B cell (primary cell): ENCODE results near the gene PDLIM5. TPM values are rescaled to one million over a fixed set of nuclear protein-coding genes. Genes with fewer than 3 reads are reported as not detected.

Experiments
- ATAC-seq: fragments of 200-7000 bp; cut with Tn5 transposase; one replicate; pipeline ENCODE4 v1.10.0; 2021; ENCODE audit warnings: low read depth, mild to moderate bottlenecking, moderate number of reproducible peaks, moderate library complexity
- CTCF ChIA-PET: fragments of 350-600 bp; sonication (Branson Sonifier 250); formaldehyde crosslinking; loops from one replicate; lab custom pipeline; 2021; ENCODE audit warnings: antibody characterized with exemption, inconsistent platforms; lab: Charles Lee
- POLR2A ChIA-PET: fragments of 350-600 bp; sonication (Branson Sonifier 250); formaldehyde crosslinking; loops from one replicate; lab custom pipeline; 2021; ENCODE audit warnings: antibody characterized with exemption; lab: Charles Lee
- DNase-seq: peaks from one replicate; pipeline ENCODE4 v3.0.0; 2013
- H2AFZ ChIP-seq: 2 replicates; pipeline ENCODE4 v1.6.1; 2012; ENCODE audit warnings: mild to moderate bottlenecking, low read depth, low read length; ENCODE audit not compliant: insufficient read depth, poor library complexity, severe bottlenecking
- H3K27ac ChIP-seq, 2 donors: 1 replicate in 1 of 2; 2 replicates in 1 of 2; pipeline ENCODE4 v1.5.1; 2012 to 2013; ENCODE audit warnings: low read length in 2 of 2, mild to moderate bottlenecking in 2 of 2, moderate library complexity in 1 of 2
- H3K27me3 ChIP-seq, 4 experiments: fragments of 200-600 bp in 1 of 4; sonication (generic) in 1 of 4; replicated peaks in 1 of 4; 1 replicate in 2 of 4; 2 replicates in 2 of 4; pipeline versions ENCODE4 v1.6.1 to v1.7.0; 2013 to 2016; ENCODE audit warnings: low read length in 3 of 4, mild to moderate bottlenecking in 2 of 4, mixed read lengths in 1 of 4, moderate library complexity in 1 of 4; ENCODE audit not compliant: insufficient read depth in 4 of 4, control insufficient read depth in 3 of 4; ENCODE audit errors: control extremely low read depth in 1 of 4
- H3K36me3 ChIP-seq, 2 experiments: replicated peaks in 1 of 2; 1 replicate in 1 of 2; 2 replicates in 1 of 2; pipeline versions ENCODE4 v1.6.1 to v1.7.1; 2013; ENCODE audit warnings: low read length in 1 of 2; ENCODE audit not compliant: insufficient read depth in 2 of 2, control insufficient read depth in 1 of 2; ENCODE audit errors: control extremely low read depth in 1 of 2, extremely low read depth in 1 of 2
- H3K4me1 ChIP-seq, 2 donors: fragments of 200-600 bp in 1 of 2; sonication (generic) in 1 of 2; 1 replicate in 1 of 2; 2 replicates in 1 of 2; pipeline versions ENCODE4 v1.5.1 to v1.6.1; 2013 to 2017; ENCODE audit warnings: low read length in 2 of 2; ENCODE audit not compliant: control insufficient read depth in 2 of 2, insufficient read depth in 2 of 2
- H3K4me2 ChIP-seq: replicated peaks from 2 replicates; pipeline ENCODE3; 2012; ENCODE audit warnings: mild to moderate bottlenecking, low read depth, low read length; ENCODE audit not compliant: poor library complexity, severe bottlenecking
- H3K4me3 ChIP-seq, 5 experiments: fragments of 200-600 bp in 1 of 5; sonication (generic) in 1 of 5; 1 replicate in 3 of 5; 2 replicates in 2 of 5; pipeline versions ENCODE4 v1.5.1 to v1.7.0; 2011 to 2016; ENCODE audit warnings: low read length in 4 of 5, mild to moderate bottlenecking in 4 of 5, low read depth in 2 of 5, control low read depth in 1 of 5, moderate library complexity in 1 of 5; ENCODE audit not compliant: insufficient read depth in 1 of 5; ENCODE audit errors: control extremely low read depth in 1 of 5, extremely low read depth in 1 of 5
- H3K79me2 ChIP-seq: fragments of 200-600 bp; sonication (generic); one replicate; pipeline ENCODE4 v1.6.0; 2016; ENCODE audit warnings: low read length; ENCODE audit not compliant: control insufficient read depth, insufficient read depth
- H3K9ac ChIP-seq: fragments of 200-600 bp; sonication (generic); 2 replicates; pipeline ENCODE4 v1.6.1; 2017; ENCODE audit warnings: mild to moderate bottlenecking, low read length, moderate library complexity
- H3K9me3 ChIP-seq, 3 donors: one replicate each; pipeline versions ENCODE4 v1.6.1 to v1.7.1; 2013; ENCODE audit warnings: low read length in 2 of 3; ENCODE audit not compliant: control insufficient read depth in 2 of 3, insufficient read depth in 1 of 3; ENCODE audit errors: control extremely low read depth in 1 of 3
- H4K20me1 ChIP-seq: 2 replicates; pipeline ENCODE4 v1.6.0; 2012; ENCODE audit warnings: mild to moderate bottlenecking, low read length; ENCODE audit not compliant: insufficient read depth, control insufficient read depth, poor library complexity, severe bottlenecking
- H3K27ac Mint-ChIP-seq: one replicate; pipeline ENCODE4 v1.8.0; 2021; ENCODE audit warnings: mixed read lengths
- H3K27me3 Mint-ChIP-seq: one replicate; pipeline ENCODE4 v1.8.0; 2021; ENCODE audit warnings: mixed read lengths
- H3K4me1 Mint-ChIP-seq: one replicate; pipeline ENCODE4 v1.8.0; 2021; ENCODE audit warnings: mixed read lengths
- H3K4me3 Mint-ChIP-seq: one replicate; pipeline ENCODE4 v1.8.0; 2021; ENCODE audit warnings: mixed read lengths
- H3K9me3 Mint-ChIP-seq: one replicate; pipeline ENCODE4 v1.8.0; 2022; ENCODE audit warnings: mixed read lengths; ENCODE audit not compliant: insufficient read depth
- EZH2 ChIP-seq: IDR thresholded peaks from 2 replicates; pipeline ENCODE4 v1.6.1; 2012; ENCODE audit warnings: borderline replicate concordance, low read depth, mild to moderate bottlenecking, moderate library complexity, low read length; ENCODE audit not compliant: insufficient read depth, poor library complexity, severe bottlenecking
- WGBS: methylation state at CpG from one replicate; pipeline ENCODE4 v1.1.5; 2013; ENCODE audit warnings: missing lambda C conversion rate; ENCODE audit not compliant: insufficient coverage; 5-methylcytosine and 5-hydroxymethylcytosine counted together
- intact Hi-C: fragments of 100-400 bp; cut with micrococcal nuclease; formaldehyde crosslinking; loops from one replicate; pipeline ENCODE4 v1.10.0; 2022
- polyA plus RNA-seq: library from polyadenylated mRNA; depleted of rRNA; stranded (reverse); fragments of >200 nt; gene quantifications from 2 replicates; pipeline ENCODE4 v1.2.3, GENCODE V29; 2012
- total RNA-seq, 2 donors: library from RNA; stranded (reverse); fragments of 120-200 nt in 1 of 2; gene quantifications; 1 replicate in 1 of 2; 2 replicates in 1 of 2; pipeline versions ENCODE4 v1.2.3 to v1.2.4, GENCODE V29; 2013 to 2022
- TF ChIP-seq, protein P1 (sequence below): fragments of 200-600 bp; IDR thresholded peaks from one replicate; pipeline ENCODE4 v1.8.0; 2022; ENCODE audit warnings: antibody characterized with exemption, mild to moderate bottlenecking

Gene PDLIM5
- total and polyA plus RNA-seq, 2 donors (not counting 1 experiment from before 2014, with no cell fraction given) = 24.0 to 30.2 TPM

DNA sequence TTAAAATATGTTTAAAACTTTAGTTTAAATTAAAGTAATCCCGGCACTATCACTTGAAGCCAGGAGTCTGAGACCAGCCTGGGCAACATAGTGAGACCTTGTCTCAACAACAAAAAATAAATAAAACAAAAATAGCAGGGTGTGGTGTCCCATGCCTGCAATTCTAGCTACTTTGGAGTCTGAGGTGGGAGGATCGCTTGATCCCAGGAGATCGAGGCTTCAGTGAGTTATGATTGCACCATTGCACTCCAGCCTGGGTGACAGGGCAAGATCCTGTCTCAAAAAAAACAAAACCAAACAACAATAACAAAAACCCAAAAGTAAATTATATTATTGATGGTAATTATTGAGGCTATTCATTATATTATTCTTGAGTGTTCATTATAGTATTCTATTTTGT, 9.9 kb upstream of the PDLIM5 start:
- H3K27ac Mint-ChIP-seq = no peak overlapping the region
- no peak overlapping the region for H3K27ac ChIP-seq
- intact Hi-C loops = no loop called here
- DNase-seq (no peak), ATAC-seq (no peak)
- peaks cover 17% of the 10 kb centered on the region for H3K27me3 Mint-ChIP-seq
- H3K9ac ChIP-seq = no peak overlapping the region
- H3K79me2 ChIP-seq = no peaks in the 10 kb centered on the region
- H3K9me3 ChIP-seq = no peaks in the 10 kb centered on the region
- no peak overlapping the region for H2AFZ ChIP-seq
- H3K27me3 ChIP-seq = peaks cover 0 to 3% (median 1%) of the 10 kb centered on the region in 4 experiments
- no peaks in the 10 kb centered on the region for H3K36me3 ChIP-seq
- no peak overlapping the region for H3K4me3 ChIP-seq
- no peaks in the 10 kb centered on the region for H3K9me3 Mint-ChIP-seq
- WGBS = no CpG with 5 or more reads among the region's 3 CpGs
- H3K4me2 ChIP-seq = no peak overlapping the region
- ChIA-PET POLR2A (no interaction called here), CTCF (no interaction called here)
- TF ChIP-seq EZH2 = no peak
- TF ChIP-seq, protein P1, sequence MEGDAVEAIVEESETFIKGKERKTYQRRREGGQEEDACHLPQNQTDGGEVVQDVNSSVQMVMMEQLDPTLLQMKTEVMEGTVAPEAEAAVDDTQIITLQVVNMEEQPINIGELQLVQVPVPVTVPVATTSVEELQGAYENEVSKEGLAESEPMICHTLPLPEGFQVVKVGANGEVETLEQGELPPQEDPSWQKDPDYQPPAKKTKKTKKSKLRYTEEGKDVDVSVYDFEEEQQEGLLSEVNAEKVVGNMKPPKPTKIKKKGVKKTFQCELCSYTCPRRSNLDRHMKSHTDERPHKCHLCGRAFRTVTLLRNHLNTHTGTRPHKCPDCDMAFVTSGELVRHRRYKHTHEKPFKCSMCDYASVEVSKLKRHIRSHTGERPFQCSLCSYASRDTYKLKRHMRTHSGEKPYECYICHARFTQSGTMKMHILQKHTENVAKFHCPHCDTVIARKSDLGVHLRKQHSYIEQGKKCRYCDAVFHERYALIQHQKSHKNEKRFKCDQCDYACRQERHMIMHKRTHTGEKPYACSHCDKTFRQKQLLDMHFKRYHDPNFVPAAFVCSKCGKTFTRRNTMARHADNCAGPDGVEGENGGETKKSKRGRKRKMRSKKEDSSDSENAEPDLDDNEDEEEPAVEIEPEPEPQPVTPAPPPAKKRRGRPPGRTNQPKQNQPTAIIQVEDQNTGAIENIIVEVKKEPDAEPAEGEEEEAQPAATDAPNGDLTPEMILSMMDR = no peak
- no peak overlapping the region for H3K4me3 Mint-ChIP-seq
- no peaks in the 10 kb centered on the region for H4K20me1 ChIP-seq
- no peaks in the 10 kb centered on the region for H3K4me1 ChIP-seq
- H3K4me1 Mint-ChIP-seq = no peaks in the 10 kb centered on the region

DNA sequence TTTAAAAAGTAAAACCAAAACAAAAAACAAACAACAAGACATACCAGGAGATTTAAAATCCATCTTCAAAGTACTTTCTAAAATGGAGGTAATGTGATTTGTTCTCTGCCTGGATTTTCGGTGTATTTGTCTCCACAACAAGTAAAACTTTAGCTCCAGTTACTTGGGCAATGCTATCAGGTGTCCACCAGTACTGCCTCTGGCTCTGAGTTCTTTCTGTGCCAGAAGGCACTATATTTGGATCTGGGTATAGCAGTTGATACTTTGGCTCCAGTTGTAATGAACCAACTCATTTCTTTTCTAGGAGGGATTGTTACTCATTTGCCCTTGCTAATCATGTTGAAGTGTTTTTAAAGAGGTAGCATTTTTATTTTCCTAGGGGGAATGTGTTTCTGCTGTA, 9.5 kb upstream of the PDLIM5 start:
- Histone ChIP-seq H3K36me3 (no peaks in the 10 kb centered on the region), H3K27me3 (peaks cover 0 to 3% (median 1%) of the 10 kb centered on the region in 4 experiments), H3K79me2 (no peaks in the 10 kb centered on the region), H3K9me3 (no peaks in the 10 kb centered on the region), H3K4me2 (no peak overlapping the region), H2AFZ (no peak overlapping the region), H3K9ac (no peak overlapping the region), H3K4me1 (no peaks in the 10 kb centered on the region), H3K4me3 (no peak overlapping the region), H4K20me1 (no peaks in the 10 kb centered on the region), H3K27ac (no peak overlapping the region)
- DNase-seq = no peak
- Mint-ChIP-seq H3K27ac (no peak overlapping the region), H3K9me3 (no peaks in the 10 kb centered on the region), H3K4me3 (no peak overlapping the region), H3K4me1 (no peaks in the 10 kb centered on the region), H3K27me3 (peaks cover 16% of the 10 kb centered on the region)
- no peak for TF ChIP-seq EZH2
- TF ChIP-seq, protein P1 = no peak
- ATAC-seq = no peak
- intact Hi-C loops = no loop called here
- ChIA-PET CTCF (no interaction called here), POLR2A (no interaction called here)
- no CpG with 5 or more reads among the region's 1 CpG for WGBS
